Neuronal stem cell (in vitro differentiated cells): ENCODE measurements around the gene ITSN2. TPM values are rescaled to one million over a fixed set of nuclear protein-coding genes. Genes with fewer than 3 reads are reported as not detected.

Experiments
- small RNA-seq: library from polyadenylated mRNA; stranded (forward); fragments of <200 nt; extraction: miRNeasy Mini kit (QIAGEN cat#:217004); gene quantifications from one replicate; pipeline ENCODE3, GENCODE V24; 2013; ENCODE audit not compliant: insufficient read depth

Gene ITSN2

Small RNA genes within 50 kb of the gene (small RNA-seq; reads per million reads assigned to genes)
- gene HMGN2P20, result not detected
- not detected for gene RF00602
